Colonic mucosa (tissue), 4 donors: ENCODE results near the gene GHR. TPM values are rescaled to one million over a fixed set of nuclear protein-coding genes. Genes with fewer than 3 reads are reported as not detected.
"Not testable (repeated sequence)": the region's sequence is repeated elsewhere in the genome, so short reads cannot be mapped to it uniquely, and the experiment has no call there.

Experiments
- DNase-seq: peaks from one replicate; pipeline ENCODE4 v3.0.0-alpha.2; 2020
- H3K27ac ChIP-seq: fragments of 200-600 bp; one replicate; pipeline ENCODE4 v1.8.0; 2021
- H3K27me3 ChIP-seq: fragments of 200-600 bp; one replicate; pipeline ENCODE4 v1.8.0; 2021
- H3K36me3 ChIP-seq: fragments of 200-600 bp; one replicate; pipeline ENCODE4 v1.8.0; 2021
- H3K4me1 ChIP-seq: fragments of 200-600 bp; one replicate; pipeline ENCODE4 v1.8.0; 2021; ENCODE audit warnings: mild to moderate bottlenecking
- H3K4me3 ChIP-seq: fragments of 200-600 bp; one replicate; pipeline ENCODE4 v1.8.0; 2021
- H3K9ac ChIP-seq, 2 donors: one replicate each; pipeline ENCODE4 v1.7.0; 2013; ENCODE audit warnings: control low read depth in 2 of 2, low read depth in 2 of 2, low read length in 2 of 2
- H3K9me3 ChIP-seq: fragments of 200-600 bp; one replicate; pipeline ENCODE4 v1.8.0; 2021
- intact Hi-C: fragments of 100-400 bp; cut with DNase I; formaldehyde crosslinking; loops from one replicate; pipeline ENCODE4 v1.14.1; 2022
- total RNA-seq, 2 donors: library from RNA; stranded (reverse); fragmentation: NEBNext Ultra II Directional in 1 of 2; extraction: Animal tissue kit (Norgen Biotek cat#: 25700) in 1 of 2; gene quantifications; one replicate each; pipeline ENCODE4 v1.2.1, GENCODE V29; 2021
- TF ChIP-seq, protein P1 (sequence below): fragments of 200-600 bp; IDR thresholded peaks from one replicate; pipeline ENCODE4 v1.8.0; 2022; ENCODE audit warnings: antibody characterized with exemption, mild to moderate bottlenecking
- donor health status: healthy.
- donor health status: DM: no; HTN: no; CAD: no.
- donor health status: DM: no; HTN: no; CAD: no.

The GHR gene
- total RNA-seq, 2 donors from 2014 or later, result 2.4 to 6.8 TPM

DNA sequence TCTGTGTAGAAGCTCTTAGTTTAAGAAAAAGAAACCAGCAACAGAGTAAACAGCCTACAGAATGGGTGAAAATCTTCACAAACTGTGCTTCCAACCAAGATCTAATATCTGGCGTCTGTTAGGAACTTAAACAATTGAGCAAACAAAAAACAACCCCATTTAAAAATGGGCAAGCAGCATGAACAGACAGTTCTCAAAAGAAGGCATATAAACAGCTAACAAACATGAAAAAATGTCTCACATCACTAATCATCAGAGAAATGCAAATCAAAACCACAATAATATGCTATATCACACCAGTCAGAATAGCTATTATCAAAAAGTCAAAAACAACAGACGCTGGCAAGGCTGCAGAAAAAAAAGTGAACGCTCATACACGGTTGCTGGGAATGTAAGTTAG, 249.7 kb downstream of the GHR start:
- Histone ChIP-seq H3K4me3 (no peak overlapping the region), H3K27ac (no peak overlapping the region), H3K36me3 (no peaks in the 10 kb centered on the region), H3K9ac (no peak overlapping the region), H3K9me3 (no peaks in the 10 kb centered on the region), H3K27me3 (no peaks in the 10 kb centered on the region), H3K4me1 (no peaks in the 10 kb centered on the region)
- no peak for DNase-seq
- TF ChIP-seq, protein P1, sequence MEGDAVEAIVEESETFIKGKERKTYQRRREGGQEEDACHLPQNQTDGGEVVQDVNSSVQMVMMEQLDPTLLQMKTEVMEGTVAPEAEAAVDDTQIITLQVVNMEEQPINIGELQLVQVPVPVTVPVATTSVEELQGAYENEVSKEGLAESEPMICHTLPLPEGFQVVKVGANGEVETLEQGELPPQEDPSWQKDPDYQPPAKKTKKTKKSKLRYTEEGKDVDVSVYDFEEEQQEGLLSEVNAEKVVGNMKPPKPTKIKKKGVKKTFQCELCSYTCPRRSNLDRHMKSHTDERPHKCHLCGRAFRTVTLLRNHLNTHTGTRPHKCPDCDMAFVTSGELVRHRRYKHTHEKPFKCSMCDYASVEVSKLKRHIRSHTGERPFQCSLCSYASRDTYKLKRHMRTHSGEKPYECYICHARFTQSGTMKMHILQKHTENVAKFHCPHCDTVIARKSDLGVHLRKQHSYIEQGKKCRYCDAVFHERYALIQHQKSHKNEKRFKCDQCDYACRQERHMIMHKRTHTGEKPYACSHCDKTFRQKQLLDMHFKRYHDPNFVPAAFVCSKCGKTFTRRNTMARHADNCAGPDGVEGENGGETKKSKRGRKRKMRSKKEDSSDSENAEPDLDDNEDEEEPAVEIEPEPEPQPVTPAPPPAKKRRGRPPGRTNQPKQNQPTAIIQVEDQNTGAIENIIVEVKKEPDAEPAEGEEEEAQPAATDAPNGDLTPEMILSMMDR, result no peak
- intact Hi-C loops, result no loop called here

DNA sequence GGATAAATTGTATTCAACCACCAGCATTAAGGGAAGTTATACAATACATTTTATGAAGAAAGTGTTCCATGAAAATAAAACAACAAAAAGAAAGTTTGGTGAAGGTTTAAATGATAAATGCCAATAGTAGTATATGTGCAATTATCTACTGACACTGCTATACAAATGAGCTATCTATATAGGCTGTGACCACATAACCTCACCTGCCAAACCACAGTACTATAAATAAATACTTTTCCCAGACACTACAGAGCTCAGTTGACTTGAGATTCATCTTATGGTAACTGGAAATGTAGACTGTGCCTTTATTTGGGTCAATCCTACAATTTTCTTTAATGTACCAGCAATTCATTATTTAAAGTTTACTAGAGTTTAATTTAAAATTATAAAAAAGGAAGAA, 252.4 kb downstream of the GHR start:
- TF ChIP-seq, protein P1, result no peak
- no peak overlapping the region for H3K9ac ChIP-seq
- H3K27me3 ChIP-seq, result no peaks in the 10 kb centered on the region
- no peak overlapping the region for H3K27ac ChIP-seq
- H3K36me3 ChIP-seq, result no peaks in the 10 kb centered on the region
- no peaks in the 10 kb centered on the region for H3K9me3 ChIP-seq
- no peak for DNase-seq
- H3K4me3 ChIP-seq, result no peak overlapping the region
- intact Hi-C loops, result no loop called here
- H3K4me1 ChIP-seq, result no peaks in the 10 kb centered on the region

DNA sequence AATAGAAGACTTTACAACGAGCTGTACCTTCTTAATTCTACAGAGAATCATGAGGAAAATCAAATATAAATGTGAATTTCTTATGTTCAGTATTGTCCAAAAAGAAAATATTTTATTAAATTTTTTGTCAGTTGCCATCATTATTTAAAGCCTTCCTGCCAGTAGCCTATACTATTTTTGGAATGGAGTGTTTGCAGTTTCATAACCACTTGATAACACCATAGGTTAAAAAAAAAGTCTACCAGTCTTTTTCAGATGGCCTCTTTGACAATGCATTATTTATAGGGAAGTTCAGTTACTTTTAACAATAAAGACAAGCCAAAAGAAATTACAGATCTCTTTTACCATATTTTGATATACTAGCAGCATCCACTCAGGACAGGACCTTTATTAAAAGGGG, 253.1 kb downstream of the GHR start:
- H3K4me3 ChIP-seq, result no peak overlapping the region
- no peaks in the 10 kb centered on the region for H3K27me3 ChIP-seq
- no peak overlapping the region for H3K27ac ChIP-seq
- H3K4me1 ChIP-seq, result no peaks in the 10 kb centered on the region
- intact Hi-C loops, result no loop called here
- H3K9me3 ChIP-seq, result no peaks in the 10 kb centered on the region
- no peak overlapping the region for H3K9ac ChIP-seq
- DNase-seq, result no peak
- H3K36me3 ChIP-seq, result no peaks in the 10 kb centered on the region
- TF ChIP-seq, protein P1, result no peak

DNA sequence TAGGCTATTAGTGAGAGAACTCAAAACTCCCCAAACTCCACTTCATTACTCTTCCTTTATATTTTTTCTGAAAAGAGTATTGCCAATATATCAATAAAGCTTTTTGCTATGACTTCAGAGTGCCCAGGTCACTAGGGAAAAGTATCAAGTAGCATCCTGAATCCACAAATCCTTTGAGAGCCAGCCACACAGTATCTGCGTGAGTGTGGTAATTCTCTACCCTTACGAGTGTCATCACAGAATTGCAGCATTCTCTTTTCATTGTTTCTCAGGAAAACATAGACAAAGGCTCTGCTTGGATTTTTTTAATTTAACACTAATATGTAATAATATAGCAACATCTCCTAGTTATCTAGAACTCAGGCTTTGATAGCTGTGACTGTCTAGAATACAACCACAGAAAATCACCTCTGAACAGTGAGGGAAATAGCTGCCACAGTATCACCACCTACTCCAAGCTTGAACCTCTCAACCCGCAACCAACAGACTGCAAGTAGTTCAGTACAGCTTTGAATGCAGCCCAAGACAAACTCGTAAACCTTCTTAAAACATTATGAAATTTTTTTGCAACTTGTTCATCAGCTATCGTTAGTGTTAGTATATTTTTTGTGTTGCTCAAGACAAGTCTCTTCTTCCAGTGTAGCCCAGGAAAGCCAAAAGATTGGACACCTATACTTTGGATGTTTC, 254.1 kb downstream of the GHR start:
- Histone ChIP-seq H3K27me3 (no peaks in the 10 kb centered on the region), H3K4me1 (no peaks in the 10 kb centered on the region), H3K4me3 (no peak overlapping the region), H3K9ac (no peak overlapping the region), H3K27ac (no peak overlapping the region), H3K9me3 (no peaks in the 10 kb centered on the region), H3K36me3 (no peaks in the 10 kb centered on the region)
- DNase-seq, result no peak
- intact Hi-C loops, result no loop called here
- TF ChIP-seq, protein P1, result no peak

DNA sequence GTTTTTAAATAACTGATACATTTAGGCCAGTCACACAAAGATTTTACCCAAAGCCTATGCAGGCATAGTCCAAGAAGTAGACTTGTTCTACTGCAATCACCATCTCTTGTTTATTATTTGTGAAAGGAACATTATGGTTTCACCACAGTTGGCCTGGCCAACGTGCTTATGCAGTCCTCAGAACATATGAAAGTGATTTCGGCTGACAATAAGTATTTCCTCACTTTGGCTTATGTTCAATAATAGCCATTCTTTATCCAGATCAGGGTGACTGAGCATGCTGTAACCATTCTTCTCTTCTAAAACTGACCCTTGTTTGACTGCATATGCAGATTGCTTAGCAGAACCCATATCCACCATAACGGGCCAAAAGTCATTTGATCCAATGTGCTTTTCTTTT, 256.8 kb downstream of the GHR start:
- no peak overlapping the region for H3K27ac ChIP-seq
- DNase-seq, result no peak
- H3K9ac ChIP-seq, result no peak overlapping the region
- H3K27me3 ChIP-seq, result no peaks in the 10 kb centered on the region
- TF ChIP-seq, protein P1, result no peak
- intact Hi-C loops, result no loop called here
- H3K9me3 ChIP-seq, result no peaks in the 10 kb centered on the region
- H3K36me3 ChIP-seq, result no peaks in the 10 kb centered on the region
- no peaks in the 10 kb centered on the region for H3K4me1 ChIP-seq
- H3K4me3 ChIP-seq, result no peak overlapping the region

DNA sequence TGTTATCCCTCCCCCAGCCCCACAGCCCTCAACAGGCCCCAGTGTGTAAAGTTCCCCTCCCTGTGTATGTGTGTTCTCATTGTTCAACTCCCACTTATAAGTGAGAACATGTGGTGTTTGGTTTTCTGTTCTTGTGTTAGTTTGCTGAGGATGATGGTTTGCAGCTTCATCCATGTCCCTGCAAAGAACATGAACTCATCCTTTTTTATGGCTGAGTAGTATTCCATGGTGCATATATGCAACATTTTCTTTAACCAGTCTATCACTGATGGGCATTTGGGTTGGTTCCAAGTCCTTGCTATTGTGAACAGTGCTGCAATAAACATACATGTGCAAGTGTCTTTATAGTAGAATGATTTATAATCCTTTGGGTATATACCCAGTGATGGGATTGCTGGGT, 261.8 kb downstream of the GHR start:
- H3K9ac ChIP-seq, H3K9me3 ChIP-seq, H3K4me1 ChIP-seq, H3K27me3 ChIP-seq, intact Hi-C loops, DNase-seq, H3K36me3 ChIP-seq, H3K4me3 ChIP-seq, H3K27ac ChIP-seq: not testable (repeated sequence)
